GM13976 (cell line): ENCODE results near the gene VWA8.

Experiments used
- DNase-seq: peaks from one replicate; pipeline ENCODE4 v3.0.0; 2012; ENCODE audit warnings: low spot score
- CTCF ChIP-seq: IDR thresholded peaks from 2 replicates; pipeline ENCODE4 v1.5.1; 2012; ENCODE audit warnings: borderline replicate concordance, mild to moderate bottlenecking; ENCODE audit not compliant: insufficient read depth; ENCODE audit errors: extremely low read depth, missing control alignments, control extremely low read depth
- in situ Hi-C: fragments of 300-500 bp; cut with MboI; formaldehyde crosslinking; loops from one replicate; pipeline ENCODE4 v1.12.0; 2022; ENCODE audit warnings: low sequenced_read_pairs, mixed read lengths, inconsistent platforms; ENCODE audit not compliant: unreplicated experiment

Gene VWA8

DNA sequence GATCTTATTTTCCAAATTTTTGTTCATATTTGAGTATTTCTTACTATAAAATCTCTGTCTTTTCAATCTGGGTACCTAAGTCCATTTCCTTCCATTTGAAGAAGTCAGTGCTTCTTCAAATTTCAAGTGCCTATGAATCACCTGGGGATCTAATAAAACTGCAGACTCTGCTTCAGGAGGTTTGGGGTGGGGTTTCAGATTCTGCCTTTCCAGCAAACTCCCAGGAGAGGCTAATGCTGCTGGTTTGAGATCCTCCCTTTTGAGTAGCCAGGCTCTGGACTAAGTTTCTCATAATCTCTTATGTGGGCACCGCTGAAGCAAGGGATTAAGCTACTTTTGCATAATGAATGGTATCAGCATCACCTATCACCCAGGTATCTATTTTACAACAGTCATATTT is 261.1 kb downstream of the VWA8 start:
- no peak for DNase-seq
- in situ Hi-C loops, result no loop called here
- TF ChIP-seq CTCF, result no peak

GRCh38 chr13:41697578-41697977 is 263.3 kb downstream of the VWA8 start:
- TF ChIP-seq CTCF, result no peak
- DNase-seq, result no peak
- in situ Hi-C loops, result no loop called here

DNA sequence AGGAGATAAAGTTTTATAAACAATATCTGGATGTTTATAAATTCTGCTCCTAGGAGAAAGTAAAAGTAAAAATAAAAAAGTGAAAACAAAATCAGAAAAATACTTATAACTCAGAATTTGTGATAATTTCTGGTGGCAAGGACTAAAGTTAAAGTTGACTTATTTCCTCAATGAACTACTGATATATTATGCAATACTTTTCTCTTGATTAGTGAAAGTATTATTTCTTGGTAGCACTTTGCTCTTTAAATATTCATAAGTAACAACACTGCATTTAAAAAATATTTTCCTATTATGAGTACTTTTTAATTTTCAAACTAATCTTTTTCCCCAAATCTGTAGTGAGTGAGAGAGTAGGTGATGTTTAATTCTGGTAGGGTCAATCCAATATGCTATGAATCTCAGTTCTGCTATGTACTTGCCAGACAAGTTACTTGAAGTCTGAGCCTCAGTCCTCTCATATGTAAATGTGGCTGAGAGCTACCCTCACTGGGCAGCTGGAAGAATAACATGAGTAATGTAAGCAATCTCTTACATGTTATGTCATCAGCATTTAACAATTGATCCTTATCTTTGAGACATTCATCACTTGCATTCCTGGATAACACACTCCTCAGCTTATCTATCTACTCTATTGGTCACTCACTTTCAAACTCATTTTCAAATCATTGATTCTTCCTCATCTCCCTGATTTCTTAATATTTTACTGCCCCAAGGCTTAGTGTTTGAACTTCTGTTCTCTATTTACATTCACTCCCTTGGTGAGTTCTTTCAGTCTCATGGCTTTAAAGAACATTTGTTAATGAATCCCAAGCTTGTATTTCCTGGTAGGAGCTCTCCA is 264.5 kb downstream of the VWA8 start:
- in situ Hi-C loops, result no loop called here
- no peak for DNase-seq
- TF ChIP-seq CTCF, result no peak

GRCh38 chr13:41694545-41695301 is 266.2 kb downstream of the VWA8 start:
- in situ Hi-C loops, result no loop called here
- peak; percentile 28 for DNase-seq
- TF ChIP-seq CTCF, result no peak

- no peak for TF ChIP-seq CTCF
- no peak for DNase-seq
- in situ Hi-C loops, result no loop called here
These were observed 267.5 kb downstream of the VWA8 start for GRCh38 chr13:41693434-41693833.

GRCh38 chr13:41691274-41691673 is 269.6 kb downstream of the VWA8 start:
- DNase-seq, result no peak
- in situ Hi-C loops, result no loop called here
- no peak for TF ChIP-seq CTCF

GRCh38 chr13:41682766-41683165 is 278.1 kb downstream of the VWA8 start:
- in situ Hi-C loops, result no loop called here
- no peak for DNase-seq

More at GRCh38 chr13:41682766-41683165, 278.1 kb downstream of the VWA8 start:
- TF ChIP-seq CTCF, result no peak
